Hepatocyte (in vitro differentiated cells): ENCODE data around the gene TCF7L2. TPM values are rescaled to one million over a fixed set of nuclear protein-coding genes. Genes with fewer than 3 reads are reported as not detected.

Experiments used
- DNase-seq: peaks from one replicate; pipeline ENCODE4 v3.0.0-alpha.2; 2016; ENCODE audit warnings: low spot score
- H2AFZ ChIP-seq: fragments of 200-600 bp; sonication (generic); 2 replicates; pipeline ENCODE4 v1.6.0; 2016; ENCODE audit warnings: antibody characterized with exemption, mild to moderate bottlenecking
- H3K27ac ChIP-seq: fragments of 200-600 bp; sonication (generic); 2 replicates; pipeline ENCODE4 v1.5.1; 2016; ENCODE audit warnings: mild to moderate bottlenecking
- H3K27me3 ChIP-seq: fragments of 200-600 bp; sonication (generic); 2 replicates; pipeline ENCODE4 v1.6.1; 2016
- H3K36me3 ChIP-seq: fragments of 200-600 bp; sonication (generic); replicated peaks from 2 replicates; pipeline ENCODE4 v1.5.1; 2016; ENCODE audit warnings: low read depth; ENCODE audit not compliant: insufficient read depth
- H3K4me1 ChIP-seq: fragments of 200-600 bp; sonication (generic); 2 replicates; pipeline ENCODE4 v1.5.1; 2016; ENCODE audit warnings: mild to moderate bottlenecking, moderate library complexity; ENCODE audit not compliant: insufficient read depth
- H3K4me2 ChIP-seq: fragments of 200-600 bp; sonication (generic); 2 replicates; pipeline ENCODE4 v1.6.0; 2016
- H3K4me3 ChIP-seq: fragments of 200-600 bp; sonication (generic); 2 replicates; pipeline ENCODE4 v1.5.1; 2016; ENCODE audit warnings: mild to moderate bottlenecking
- H3K79me2 ChIP-seq: fragments of 200-600 bp; sonication (generic); 2 replicates; pipeline ENCODE4 v1.6.0; 2017; ENCODE audit warnings: mild to moderate bottlenecking
- H3K9me2 ChIP-seq: fragments of 200-600 bp; sonication (generic); replicated peaks from 2 replicates; pipeline ENCODE4 v1.6.0; 2017; ENCODE audit warnings: mild to moderate bottlenecking; ENCODE audit not compliant: insufficient read depth
- H3K9me3 ChIP-seq: fragments of 200-600 bp; sonication (generic); 2 replicates; pipeline ENCODE4 v1.5.1; 2016; ENCODE audit warnings: low read depth, mild to moderate bottlenecking
- H4K20me1 ChIP-seq: fragments of 200-600 bp; sonication (generic); 2 replicates; pipeline ENCODE4 v1.6.0; 2016; ENCODE audit warnings: mild to moderate bottlenecking; ENCODE audit not compliant: insufficient read depth, poor library complexity, severe bottlenecking
- CTCF ChIP-seq: fragments of 200-600 bp; sonication (generic); IDR thresholded peaks from 2 replicates; pipeline ENCODE4 v1.5.1; 2016; ENCODE audit warnings: antibody characterized with exemption, mild to moderate bottlenecking; ENCODE audit not compliant: poor library complexity
- EZH2 ChIP-seq: fragments of 200-600 bp; sonication (generic); IDR thresholded peaks from 2 replicates; pipeline ENCODE4 v1.6.1; 2016; ENCODE audit warnings: antibody characterized with exemption, mild to moderate bottlenecking, borderline replicate concordance
- EZH2phosphoT487 ChIP-seq: fragments of 200-600 bp; sonication (generic); IDR thresholded peaks from one replicate; pipeline ENCODE4 v1.6.1; 2018; ENCODE audit warnings: antibody characterized with exemption, mild to moderate bottlenecking, low read depth, moderate library complexity; ENCODE audit not compliant: unreplicated experiment, severe bottlenecking
- WGBS: methylation state at CpG from one replicate; pipeline ENCODE4 v1.1.6; 2016; ENCODE audit warnings: low lambda C conversion rate; ENCODE audit errors: missing lambda C conversion rate; 5-methylcytosine and 5-hydroxymethylcytosine counted together
- polyA plus RNA-seq: library from polyadenylated mRNA; unstranded; fragments of >200 nt; fragmentation: Nextera tagmentation; extraction: Ambion mirVana; gene quantifications from 2 replicates; pipeline ENCODE4 v1.2.1, GENCODE V29; 2016
- total RNA-seq: library from RNA; depleted of rRNA; stranded (reverse); fragments of >200 nt; gene quantifications from 2 replicates; pipeline ENCODE4 v1.2.3, GENCODE V29; 2014

Gene TCF7L2
- total and polyA plus RNA-seq, 2 experiments from 2014 or later = 14.8 to 28.8 TPM

- Histone ChIP-seq H3K4me3 (no peak overlapping the region), H3K4me1 (peaks cover 4% of the 10 kb centered on the region), H3K4me2 (no peak overlapping the region), H3K27ac (no peak overlapping the region), H3K79me2 (no peaks in the 10 kb centered on the region), H2AFZ (no peak overlapping the region), H3K9me2 (no peaks in the 10 kb centered on the region), H3K9me3 (no peaks in the 10 kb centered on the region), H3K27me3 (no peaks in the 10 kb centered on the region), H4K20me1 (no peaks in the 10 kb centered on the region), H3K36me3 (no peaks in the 10 kb centered on the region)
- TF ChIP-seq CTCF (no peak), EZH2 (no peak), EZH2phosphoT487 (no peak)
- no peak for DNase-seq
- WGBS = 99% methylated on average over 3 of the region's 3 CpGs
Observed at GRCh38 chr10:113182154-113182553, 232.1 kb downstream of the TCF7L2 start.

DNA sequence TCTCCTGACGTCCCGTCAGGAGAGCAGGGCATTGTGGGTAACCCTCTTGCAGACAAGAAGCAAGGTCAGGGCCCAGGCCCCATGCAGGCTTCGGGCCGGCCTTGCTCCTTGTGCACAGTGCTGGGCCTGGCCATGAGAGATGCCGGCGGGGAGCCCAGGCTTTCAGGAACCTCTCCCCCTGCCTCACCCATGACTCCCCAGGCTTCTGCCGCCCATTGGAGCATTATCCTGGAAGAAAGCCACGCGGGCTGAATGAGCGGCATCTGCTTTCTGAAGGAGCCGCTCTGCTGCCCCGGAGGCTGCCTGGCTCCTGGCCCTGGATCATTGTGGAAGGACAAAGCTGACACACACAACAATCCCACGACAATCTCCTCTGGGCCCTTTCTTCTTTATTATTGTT, 233.5 kb downstream of the TCF7L2 start:
- TF ChIP-seq CTCF (no peak), EZH2phosphoT487 (no peak), EZH2 (no peak)
- Histone ChIP-seq H3K9me2 (no peaks in the 10 kb centered on the region), H3K27me3 (no peaks in the 10 kb centered on the region), H2AFZ (no peak overlapping the region), H3K4me1 (peaks cover 4% of the 10 kb centered on the region), H4K20me1 (no peaks in the 10 kb centered on the region), H3K36me3 (no peaks in the 10 kb centered on the region), H3K9me3 (no peaks in the 10 kb centered on the region), H3K27ac (no peak overlapping the region), H3K4me2 (no peak overlapping the region), H3K4me3 (no peak overlapping the region), H3K79me2 (no peaks in the 10 kb centered on the region)
- DNase-seq = no peak
- WGBS = 86% methylated on average over 13 of the region's 13 CpGs

- 58% methylated on average over 10 of the region's 10 CpGs for WGBS
- H3K27ac ChIP-seq = no peak overlapping the region
- no peaks in the 10 kb centered on the region for H3K9me3 ChIP-seq
Observed at GRCh38 chr10:113187063-113187777, 237.2 kb downstream of the TCF7L2 start.

More at GRCh38 chr10:113187063-113187777, 237.2 kb downstream of the TCF7L2 start:
- DNase-seq = peak; percentile 60
- no peak overlapping the region for H2AFZ ChIP-seq
- no peaks in the 10 kb centered on the region for H3K9me2 ChIP-seq
- no peaks in the 10 kb centered on the region for H3K27me3 ChIP-seq
- H3K4me1 ChIP-seq = no peaks in the 10 kb centered on the region
- no peaks in the 10 kb centered on the region for H3K36me3 ChIP-seq
- no peaks in the 10 kb centered on the region for H4K20me1 ChIP-seq
- no peaks in the 10 kb centered on the region for H3K79me2 ChIP-seq
- no peak overlapping the region for H3K4me3 ChIP-seq
- TF ChIP-seq EZH2phosphoT487 = no peak
- no peak for TF ChIP-seq CTCF
- no peak for TF ChIP-seq EZH2
- H3K4me2 ChIP-seq = no peak overlapping the region
